H1 (cell line): ENCODE results near the gene MAN1C1. TPM values are rescaled to one million over a fixed set of nuclear protein-coding genes. Genes with fewer than 3 reads are reported as not detected.

ENCODE experiments used
- CTCF ChIA-PET: fragments of 300-600 bp; sonication (Branson Sonifier 250); formaldehyde crosslinking; loops from one replicate; lab custom pipeline; 2021; ENCODE audit not compliant: partially characterized antibody; lab: Charles Lee
- POLR2A ChIA-PET: fragments of 300-600 bp; sonication (Branson Sonifier 250); formaldehyde crosslinking; loops from one replicate; lab custom pipeline; 2021; ENCODE audit warnings: inconsistent platforms; ENCODE audit not compliant: partially characterized antibody; lab: Charles Lee
- DNase-seq, 2 experiments: peaks; one replicate each; pipeline versions ENCODE4 v3.0.0 to v3.0.0-alpha.2; 2010 to 2022; ENCODE audit warnings: low spot score in 2 of 2, low read depth in 1 of 2, mixed read lengths in 1 of 2
- FAIRE-seq: peaks from 2 replicates; lab custom pipeline; 2011; peaks lifted over from hg19 to GRCh38; lab: Jason Lieb, UNC
- H2AFZ ChIP-seq: 2 replicates; pipeline ENCODE4 v1.8.1; 2012; ENCODE audit warnings: low read length, inconsistent platforms
- H2AK5ac ChIP-seq: 2 replicates; pipeline ENCODE4 v1.6.1; 2013; ENCODE audit warnings: low read depth, low read length
- H2BK120ac ChIP-seq: replicated peaks from 2 replicates; pipeline ENCODE3; 2013; ENCODE audit warnings: low read depth, low read length, inconsistent platforms
- H2BK12ac ChIP-seq: 2 replicates; pipeline ENCODE4 v1.6.1; 2013; ENCODE audit warnings: low read depth, low read length
- H2BK15ac ChIP-seq: 2 replicates; pipeline ENCODE4 v1.6.1; 2013; ENCODE audit warnings: low read length
- H2BK20ac ChIP-seq: 2 replicates; pipeline ENCODE4 v1.6.1; 2013; ENCODE audit warnings: low read length
- H2BK5ac ChIP-seq: 2 replicates; pipeline ENCODE4 v1.6.1; 2013; ENCODE audit warnings: low read depth, low read length
- H3K14ac ChIP-seq: 2 replicates; pipeline ENCODE4 v1.6.1; 2013; ENCODE audit warnings: inconsistent platforms; ENCODE audit not compliant: insufficient read length
- H3K18ac ChIP-seq: 2 replicates; pipeline ENCODE4 v1.6.1; 2013; ENCODE audit warnings: low read length; ENCODE audit errors: extremely low read depth
- H3K23ac ChIP-seq: 2 replicates; pipeline ENCODE4 v1.6.1; 2013; ENCODE audit warnings: inconsistent platforms; ENCODE audit not compliant: insufficient read length
- H3K23me2 ChIP-seq: 2 replicates; pipeline ENCODE4 v1.6.1; 2013; ENCODE audit warnings: low read depth, low read length
- H3K27ac ChIP-seq: 2 replicates; pipeline ENCODE4 v1.6.1; 2011; ENCODE audit warnings: low read depth, low read length, inconsistent platforms
- H3K27me3 ChIP-seq, 4 experiments: replicated peaks in 1 of 4; 1 replicate in 1 of 4; 2 replicates in 3 of 4; pipeline versions ENCODE4 v1.6.1 to v1.8.1; 2011 to 2013; ENCODE audit warnings: low read length in 3 of 4, mild to moderate bottlenecking in 3 of 4, inconsistent platforms in 2 of 4, mixed read lengths in 2 of 4, moderate library complexity in 1 of 4; ENCODE audit not compliant: control insufficient read depth in 3 of 4, insufficient read depth in 3 of 4; ENCODE audit errors: extremely low read depth in 1 of 4
- H3K36me3 ChIP-seq, 4 experiments: 2 replicates each; pipeline versions ENCODE4 v1.6.1 to v1.8.1; 2011 to 2013; ENCODE audit warnings: mild to moderate bottlenecking in 4 of 4, low read length in 3 of 4, moderate library complexity in 2 of 4, control low read depth in 1 of 4, inconsistent platforms in 1 of 4; ENCODE audit not compliant: insufficient read depth in 4 of 4, control insufficient read depth in 2 of 4
- H3K4ac ChIP-seq: replicated peaks from 2 replicates; pipeline ENCODE3; 2013; ENCODE audit warnings: low read length, low read depth, mixed read lengths, inconsistent platforms; ENCODE audit not compliant: insufficient read length
- H3K4me1 ChIP-seq, 4 experiments: replicated peaks in 1 of 4; 1 replicate in 1 of 4; 2 replicates in 3 of 4; pipeline versions ENCODE4 v1.6.1 to v1.8.1; 2011 to 2013; ENCODE audit warnings: low read length in 3 of 4, inconsistent platforms in 2 of 4, mixed read lengths in 1 of 4; ENCODE audit not compliant: insufficient read depth in 4 of 4, control insufficient read depth in 3 of 4
- H3K4me2 ChIP-seq, 2 experiments: 2 replicates each; pipeline versions ENCODE4 v1.6.1 to v1.8.1; 2011 to 2013; ENCODE audit warnings: low read depth in 2 of 2, low read length in 2 of 2, control low read depth in 1 of 2, inconsistent platforms in 1 of 2, mild to moderate bottlenecking in 1 of 2; ENCODE audit not compliant: insufficient read depth in 1 of 2
- H3K4me3 ChIP-seq, 4 experiments: fragments of 200-600, 300-600 bp in 1 of 4; sonication (generic), shearing (Covaris generic), sonication (Bioruptor Twin) in 1 of 4; 2 replicates each; pipeline versions ENCODE4 v1.5.1 to v1.8.1; 2011 to 2016; ENCODE audit warnings: low read length in 4 of 4, low read depth in 3 of 4, control low read depth in 2 of 4, inconsistent platforms in 2 of 4, mild to moderate bottlenecking in 2 of 4, mixed read lengths in 1 of 4, moderate library complexity in 1 of 4; ENCODE audit not compliant: insufficient read depth in 2 of 4; ENCODE audit errors: extremely low read depth in 1 of 4
- H3K56ac ChIP-seq: replicated peaks from 2 replicates; pipeline ENCODE3; 2013; ENCODE audit warnings: low read depth, mild to moderate bottlenecking, mixed read lengths, low read length, inconsistent platforms; ENCODE audit not compliant: insufficient read length
- H3K79me1 ChIP-seq: 2 replicates; pipeline ENCODE4 v1.6.1; 2013; ENCODE audit warnings: low read depth, low read length, control low read depth
- H3K79me2 ChIP-seq, 2 experiments: 2 replicates each; pipeline versions ENCODE4 v1.6.1 to v1.8.1; 2012 to 2013; ENCODE audit warnings: low read length in 2 of 2, mild to moderate bottlenecking in 2 of 2, inconsistent platforms in 1 of 2; ENCODE audit not compliant: insufficient read depth in 2 of 2, control insufficient read depth in 1 of 2
- H3K9ac ChIP-seq, 4 experiments: replicated peaks in 1 of 4; 1 replicate in 1 of 4; 2 replicates in 3 of 4; pipeline versions ENCODE4 v1.6.1 to v1.8.1; 2011 to 2013; ENCODE audit warnings: low read depth in 3 of 4, low read length in 3 of 4, control low read depth in 2 of 4, mild to moderate bottlenecking in 2 of 4, moderate library complexity in 2 of 4, inconsistent platforms in 1 of 4; ENCODE audit errors: extremely low read depth in 1 of 4
- H3K9me3 ChIP-seq, 2 experiments: 2 replicates each; pipeline versions ENCODE4 v1.6.1 to v1.8.1; 2012 to 2013; ENCODE audit warnings: mild to moderate bottlenecking in 2 of 2, moderate library complexity in 2 of 2, control low read depth in 1 of 2, inconsistent platforms in 1 of 2, low read depth in 1 of 2, low read length in 1 of 2, mixed read lengths in 1 of 2; ENCODE audit not compliant: insufficient read depth in 2 of 2
- H4K20me1 ChIP-seq, 2 experiments: replicated peaks in 1 of 2; 2 replicates each; pipeline versions ENCODE3 to v1.8.1; 2011 to 2013; ENCODE audit warnings: inconsistent platforms in 2 of 2, low read length in 2 of 2, mild to moderate bottlenecking in 1 of 2; ENCODE audit not compliant: insufficient read depth in 2 of 2, control insufficient read depth in 1 of 2
- H4K5ac ChIP-seq: 2 replicates; pipeline ENCODE4 v1.6.1; 2013; ENCODE audit warnings: low read length, low read depth, mixed read lengths, inconsistent platforms; ENCODE audit not compliant: insufficient read length
- H4K8ac ChIP-seq: 2 replicates; pipeline ENCODE4 v1.8.0; 2013; ENCODE audit warnings: mild to moderate bottlenecking, moderate library complexity, low read length, inconsistent platforms; ENCODE audit not compliant: insufficient read depth; ENCODE audit errors: extremely low read depth
- H4K91ac ChIP-seq: replicated peaks from 2 replicates; pipeline ENCODE3; 2013; ENCODE audit warnings: low read length, mixed read lengths, inconsistent platforms; ENCODE audit not compliant: insufficient read length
- CREB1 ChIP-seq: IDR thresholded peaks from 2 replicates; pipeline ENCODE4 v1.6.1; 2012; ENCODE audit warnings: inconsistent platforms
- EGR1 ChIP-seq: IDR thresholded peaks from 2 replicates; pipeline ENCODE4 v1.6.1; 2011; ENCODE audit warnings: low read depth, low read length, borderline replicate concordance
- POLR2AphosphoS5 ChIP-seq: IDR thresholded peaks from 2 replicates; pipeline ENCODE4 v1.6.1; 2011; ENCODE audit warnings: low read depth, low read length
- WGBS, 2 experiments: shearing (Covaris generic) in 1 of 2; methylation state at CpG; one replicate each; pipeline versions ENCODE4 v1.1.6 to v1.1.7; 2013 to 2015; ENCODE audit warnings: low lambda C conversion rate in 2 of 2, mixed read lengths in 2 of 2, inconsistent platforms in 1 of 2, low coverage in 1 of 2, missing lambda C conversion rate in 1 of 2; ENCODE audit not compliant: insufficient replicate concordance in 2 of 2, insufficient coverage in 1 of 2, insufficient read length in 1 of 2; ENCODE audit errors: extremely low coverage in 1 of 2, missing lambda C conversion rate in 1 of 2; 5-methylcytosine and 5-hydroxymethylcytosine counted together
- polyA plus RNA-seq, 7 experiments: library from polyadenylated mRNA; depleted of rRNA in 3 of 7; stranded (reverse) in 5 of 7; unstranded in 2 of 7; fragments of >200 nt in 5 of 7; fragments of 200-250 nt in 2 of 7; gene quantifications; 1 replicate in 5 of 7; 2 replicates in 1 of 7; 4 replicates in 1 of 7; pipeline versions ENCODE4 v1.2.1 to v1.2.3, GENCODE V29; 2011 to 2013; ENCODE audit warnings: missing spikeins in 2 of 7, mixed read lengths in 2 of 7
- total RNA-seq: library from RNA; stranded (reverse); fragmentation: NEBNext Ultra II Directional; extraction: Animal tissue kit (Norgen Biotek cat#: 25700); gene quantifications from 2 replicates; pipeline ENCODE4 v1.2.1, GENCODE V29; 2021

Gene MAN1C1
- total and polyA plus RNA-seq, 2 of the 8 experiments (the other 6 are each of a cell fraction or from before 2014, with no cell fraction given), result 7.8 to 15.2 TPM

DNA sequence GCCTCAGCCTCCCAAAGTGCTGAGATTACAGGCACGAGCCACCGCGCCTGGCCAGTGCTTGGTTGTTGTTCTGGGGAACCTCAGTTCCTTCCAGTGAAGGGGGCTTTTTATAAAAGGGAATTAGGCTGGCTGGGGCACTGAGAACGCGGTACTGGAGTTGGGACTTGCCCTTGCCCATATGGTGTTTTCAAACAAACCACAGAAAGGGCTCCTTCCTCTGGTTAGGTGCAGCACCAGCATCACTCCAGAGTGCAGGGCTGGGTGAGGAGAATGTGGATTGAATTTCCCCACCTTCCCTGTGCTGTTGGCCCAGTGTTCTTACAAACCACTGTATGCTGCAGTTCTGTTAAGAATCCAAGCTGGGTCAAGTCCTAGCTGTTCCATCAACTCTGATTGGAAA, 5.3 kb downstream of the MAN1C1 start:
- TF ChIP-seq POLR2AphosphoS5, result no peak
- no peak for TF ChIP-seq EGR1
- no peak for TF ChIP-seq CREB1
- Histone ChIP-seq H3K4ac (no peak overlapping the region), H3K9ac (no peak overlapping the region), H3K14ac (no peak overlapping the region), H3K79me1 (peaks cover 2% of the 10 kb centered on the region; the same call in 1 of the 2 replicates), H3K23ac (no peak overlapping the region), H3K79me2 (no peaks in the 10 kb centered on the region), H3K4me2 (no peak overlapping the region), H3K4me3 (no peak overlapping the region), H3K4me1 (peaks cover 0 to 20% (median 4%) of the 10 kb centered on the region in 4 experiments; a peak in 6 of 7 replicates), H2AFZ (no peak overlapping the region), H2BK20ac (no peak overlapping the region), H2BK15ac (no peak overlapping the region), H2BK12ac (no peak overlapping the region), H4K5ac (no peak overlapping the region), H3K18ac (no peak overlapping the region), H3K9me3 (no peaks in the 10 kb centered on the region), H4K8ac (no peak overlapping the region), H3K56ac (no peak overlapping the region), H2BK5ac (no peak overlapping the region), H2AK5ac (no peak overlapping the region), H4K20me1 (peaks cover 0 to 2% of the 10 kb centered on the region in 2 experiments), H3K36me3 (no peaks in the 10 kb centered on the region), H3K27me3 (peaks cover 9 to 18% (median 16%) of the 10 kb centered on the region in 4 experiments), H4K91ac (no peak overlapping the region), H2BK120ac (no peak overlapping the region), H3K23me2 (peaks cover 6% of the 10 kb centered on the region; the same call in 1 of the 2 replicates), H3K27ac (no peak overlapping the region)
- FAIRE-seq, result no peak
- ChIA-PET CTCF (interaction anchor here (0.6 to 7.1 kb wide), 13 partner anchors 8 to 358 kb away, joined by 3 to 53 read pairs (median 3); no protein-coding TSS in a partner anchor), POLR2A (no interaction called here)
- WGBS, 2 experiments, result 98% methylated on average over 5 of the region's 5 CpGs; no CpG with 5 or more reads in 1 of the 2 experiments
- peak in 1 of 2 experiments; percentile 37 for DNase-seq
